Pulmonary artery endothelial cell (primary cell): Measurements from ENCODE around the gene TTC7B. TPM values are rescaled to one million over a fixed set of nuclear protein-coding genes. Genes with fewer than 3 reads are reported as not detected.

Experiments
- DNase-seq: peaks from one replicate; pipeline ENCODE4 v3.0.0-alpha.2; 2011; ENCODE audit warnings: low read depth, low spot score
- total RNA-seq: library from RNA; depleted of rRNA; stranded (reverse); fragments of >200 nt; gene quantifications from 2 replicates; pipeline ENCODE4 v1.2.3, GENCODE V29; 2014

Gene TTC7B
- total RNA-seq, 1 donor from 2014 or later = 36.9 TPM

- no peak for DNase-seq
Observed at GRCh38 chr14:90805662-90806540, 10.3 kb downstream of the TTC7B start.

- DNase-seq = no peak
Observed at GRCh38 chr14:90805084-90805391, 11.2 kb downstream of the TTC7B start.

GRCh38 chr14:90804292-90805083 is 11.7 kb downstream of the TTC7B start:
- DNase-seq = no peak

- no peak for DNase-seq
Observed at GRCh38 chr14:90803249-90803648, 13.0 kb downstream of the TTC7B start.

GRCh38 chr14:90799420-90799819 is 16.8 kb downstream of the TTC7B start:
- DNase-seq = no peak

- DNase-seq = no peak
Observed at GRCh38 chr14:90797919-90798318, 18.3 kb downstream of the TTC7B start.

- DNase-seq = no peak
Observed at GRCh38 chr14:90797451-90797850, 18.8 kb downstream of the TTC7B start.

GRCh38 chr14:90796329-90796728 is 19.9 kb downstream of the TTC7B start:
- DNase-seq = no peak

GRCh38 chr14:90795744-90796143 is 20.5 kb downstream of the TTC7B start:
- peak; percentile 87 for DNase-seq

- DNase-seq = no peak
Observed at GRCh38 chr14:90791486-90791885, 24.7 kb downstream of the TTC7B start.

- no peak for DNase-seq
Observed at GRCh38 chr14:90788031-90788430, 28.2 kb downstream of the TTC7B start.

- no peak for DNase-seq
Observed at GRCh38 chr14:90785876-90786450, 30.3 kb downstream of the TTC7B start.

- peak; percentile 36 for DNase-seq
Observed at GRCh38 chr14:90785471-90785870, 30.8 kb downstream of the TTC7B start.

GRCh38 chr14:90784621-90785270 is 31.5 kb downstream of the TTC7B start:
- no peak for DNase-seq

- no peak for DNase-seq
Observed at GRCh38 chr14:90783344-90783743, 32.9 kb downstream of the TTC7B start.

GRCh38 chr14:90782892-90783291 is 33.3 kb downstream of the TTC7B start:
- no peak for DNase-seq

- DNase-seq = no peak
Observed at GRCh38 chr14:90781876-90782275, 34.4 kb downstream of the TTC7B start.

GRCh38 chr14:90781344-90781761 is 34.9 kb downstream of the TTC7B start:
- DNase-seq = no peak

- DNase-seq = no peak
Observed at GRCh38 chr14:90780519-90780918, 35.7 kb downstream of the TTC7B start.

- no peak for DNase-seq
Observed at GRCh38 chr14:90778571-90779255, 37.5 kb downstream of the TTC7B start.

GRCh38 chr14:90777830-90778485 is 38.3 kb downstream of the TTC7B start:
- no peak for DNase-seq
